Fibroblast of lung (primary cell): Measurements from ENCODE around the gene LKAAEAR1. TPM values are rescaled to one million over a fixed set of nuclear protein-coding genes. Genes with fewer than 3 reads are reported as not detected.

Source experiments
- DNase-seq, 2 donors: peaks; one replicate each; pipeline versions ENCODE4 v3.0.0 to v3.0.0-alpha.2; 2010; ENCODE audit warnings: low read depth in 2 of 2
- H2AFZ ChIP-seq: 2 replicates; pipeline ENCODE4 v1.5.1; 2012; ENCODE audit warnings: low read length, control low read depth, inconsistent platforms
- H3K27ac ChIP-seq: 2 replicates; pipeline ENCODE4 v1.5.1; 2011; ENCODE audit warnings: low read length, control low read depth; ENCODE audit not compliant: insufficient read depth
- H3K27me3 ChIP-seq: 2 replicates; pipeline ENCODE4 v1.5.1; 2011; ENCODE audit warnings: mild to moderate bottlenecking, low read length; ENCODE audit not compliant: control insufficient read depth, insufficient read depth
- H3K36me3 ChIP-seq: 2 replicates; pipeline ENCODE4 v1.5.1; 2011; ENCODE audit warnings: low read length; ENCODE audit not compliant: control insufficient read depth, insufficient read depth
- H3K4me1 ChIP-seq: 2 replicates; pipeline ENCODE4 v1.5.1; 2011; ENCODE audit warnings: low read length; ENCODE audit not compliant: control insufficient read depth, insufficient read depth; ENCODE audit errors: extremely low read depth
- H3K4me2 ChIP-seq: 2 replicates; pipeline ENCODE4 v1.5.1; 2011; ENCODE audit warnings: low read length, control low read depth; ENCODE audit not compliant: insufficient read depth; ENCODE audit errors: extremely low read depth
- H3K4me3 ChIP-seq, 4 experiments: fragments of 200-600 bp in 1 of 4; sonication (generic) in 1 of 4; replicated peaks in 1 of 4; 2 replicates each; pipeline ENCODE4 v1.5.1; 2011 to 2016; ENCODE audit warnings: low read length in 4 of 4, low read depth in 3 of 4, mild to moderate bottlenecking in 3 of 4, control low read depth in 2 of 4, inconsistent platforms in 1 of 4, mixed read lengths in 1 of 4; ENCODE audit not compliant: insufficient read depth in 1 of 4; ENCODE audit errors: control extremely low read depth in 1 of 4
- H3K79me2 ChIP-seq: 2 replicates; pipeline ENCODE4 v1.5.1; 2012; ENCODE audit warnings: mild to moderate bottlenecking, low read length, inconsistent platforms; ENCODE audit not compliant: control insufficient read depth, insufficient read depth
- H3K9ac ChIP-seq: 2 replicates; pipeline ENCODE4 v1.5.1; 2011; ENCODE audit warnings: mild to moderate bottlenecking, low read length, control low read depth; ENCODE audit not compliant: insufficient read depth
- H3K9me3 ChIP-seq: 2 replicates; pipeline ENCODE4 v1.5.1; 2012; ENCODE audit warnings: low read depth, low read length; ENCODE audit not compliant: control insufficient read depth, insufficient read depth
- H4K20me1 ChIP-seq: 2 replicates; pipeline ENCODE4 v1.5.1; 2011; ENCODE audit warnings: low read length; ENCODE audit not compliant: control insufficient read depth, insufficient read depth; ENCODE audit errors: extremely low read depth
- EZH2 ChIP-seq: IDR thresholded peaks from 2 replicates; pipeline ENCODE4 v1.5.1; 2012; ENCODE audit warnings: low read length, control low read depth, mild to moderate bottlenecking; ENCODE audit errors: missing control alignments
- polyA plus RNA-seq, 2 donors: library from polyadenylated mRNA; depleted of rRNA in 1 of 2; stranded (reverse) in 1 of 2; unstranded in 1 of 2; fragments of >200 nt; gene quantifications; 2 replicates each; pipeline ENCODE4 v1.2.1, GENCODE V29; 2011 to 2012; ENCODE audit warnings: missing spikeins in 1 of 2
- total RNA-seq: library from RNA; depleted of rRNA; stranded (reverse); fragments of >200 nt; gene quantifications from 2 replicates; pipeline ENCODE4 v1.2.1, GENCODE V29; 2014
- TF ChIP-seq, protein P1 (sequence below), 2 donors: IDR thresholded peaks in 1 of 2; conservative IDR thresholded peaks in 1 of 2; 1 replicate in 1 of 2; 2 replicates in 1 of 2; pipeline ENCODE4 v1.5.1; 2011 to 2012; ENCODE audit warnings: low read length in 2 of 2, control low read depth in 1 of 2, inconsistent platforms in 1 of 2, low read depth in 1 of 2, mild to moderate bottlenecking in 1 of 2

LKAAEAR1 gene
- total and polyA plus RNA-seq, 2 donors (not counting 1 experiment from before 2014, with no cell fraction given) = not detected

DNA sequence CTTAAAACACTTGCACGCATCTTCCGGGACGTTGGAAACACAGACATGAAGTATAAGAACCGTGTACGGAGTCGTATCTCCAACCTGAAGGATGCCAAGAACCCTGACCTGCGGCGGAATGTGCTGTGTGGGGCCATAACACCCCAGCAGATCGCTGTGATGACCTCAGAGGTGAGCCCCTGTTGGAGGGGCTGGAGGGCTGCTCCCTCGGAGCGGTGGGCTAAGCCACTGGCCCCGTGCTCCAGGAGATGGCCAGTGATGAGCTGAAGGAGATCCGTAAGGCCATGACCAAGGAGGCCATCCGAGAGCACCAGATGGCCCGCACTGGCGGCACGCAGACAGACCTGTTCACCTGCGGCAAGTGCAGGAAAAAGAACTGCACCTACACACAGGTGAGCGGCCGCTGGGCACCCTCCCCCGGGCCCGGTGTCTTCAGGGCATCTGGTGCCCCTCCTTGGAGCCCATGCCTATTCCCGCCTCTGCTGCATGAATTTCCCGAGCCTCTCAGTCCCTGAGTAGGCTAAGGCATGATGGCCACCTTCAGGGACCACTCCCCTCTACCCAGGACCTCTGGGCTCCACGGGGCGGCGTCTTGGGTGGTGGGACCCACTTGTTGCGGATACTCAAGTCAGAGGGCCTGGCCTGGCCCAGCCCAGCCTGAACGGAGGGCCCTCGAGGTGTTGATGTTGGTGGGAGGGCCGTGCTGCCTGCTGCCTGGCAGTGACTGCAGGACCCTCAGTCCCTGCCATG lies 13.8 kb downstream of the LKAAEAR1 start:
- no peak for DNase-seq
- TF ChIP-seq, protein P1, sequence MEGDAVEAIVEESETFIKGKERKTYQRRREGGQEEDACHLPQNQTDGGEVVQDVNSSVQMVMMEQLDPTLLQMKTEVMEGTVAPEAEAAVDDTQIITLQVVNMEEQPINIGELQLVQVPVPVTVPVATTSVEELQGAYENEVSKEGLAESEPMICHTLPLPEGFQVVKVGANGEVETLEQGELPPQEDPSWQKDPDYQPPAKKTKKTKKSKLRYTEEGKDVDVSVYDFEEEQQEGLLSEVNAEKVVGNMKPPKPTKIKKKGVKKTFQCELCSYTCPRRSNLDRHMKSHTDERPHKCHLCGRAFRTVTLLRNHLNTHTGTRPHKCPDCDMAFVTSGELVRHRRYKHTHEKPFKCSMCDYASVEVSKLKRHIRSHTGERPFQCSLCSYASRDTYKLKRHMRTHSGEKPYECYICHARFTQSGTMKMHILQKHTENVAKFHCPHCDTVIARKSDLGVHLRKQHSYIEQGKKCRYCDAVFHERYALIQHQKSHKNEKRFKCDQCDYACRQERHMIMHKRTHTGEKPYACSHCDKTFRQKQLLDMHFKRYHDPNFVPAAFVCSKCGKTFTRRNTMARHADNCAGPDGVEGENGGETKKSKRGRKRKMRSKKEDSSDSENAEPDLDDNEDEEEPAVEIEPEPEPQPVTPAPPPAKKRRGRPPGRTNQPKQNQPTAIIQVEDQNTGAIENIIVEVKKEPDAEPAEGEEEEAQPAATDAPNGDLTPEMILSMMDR (conservative IDR thresholded peaks at IDR 0.05 in 1 of 2, IDR thresholded peaks at IDR 0.05 in 1 of 2; ENCODE audit: low read depth in 1 of 2, low read length in 2 of 2) = no peak
- no peak for TF ChIP-seq EZH2
- H3K4me1 ChIP-seq = peaks cover 8% of the 10 kb centered on the region
- H3K9ac ChIP-seq = no peak overlapping the region
- no peaks in the 10 kb centered on the region for H3K9me3 ChIP-seq
- no peak overlapping the region for H2AFZ ChIP-seq
- H3K4me3 ChIP-seq = no peak overlapping the region
- H3K79me2 ChIP-seq = no peaks in the 10 kb centered on the region
- no peak overlapping the region for H3K27ac ChIP-seq
- peaks cover 1% of the 10 kb centered on the region for H3K36me3 ChIP-seq
- no peaks in the 10 kb centered on the region for H4K20me1 ChIP-seq
- H3K4me2 ChIP-seq = no peak overlapping the region
- no peaks in the 10 kb centered on the region for H3K27me3 ChIP-seq

DNA sequence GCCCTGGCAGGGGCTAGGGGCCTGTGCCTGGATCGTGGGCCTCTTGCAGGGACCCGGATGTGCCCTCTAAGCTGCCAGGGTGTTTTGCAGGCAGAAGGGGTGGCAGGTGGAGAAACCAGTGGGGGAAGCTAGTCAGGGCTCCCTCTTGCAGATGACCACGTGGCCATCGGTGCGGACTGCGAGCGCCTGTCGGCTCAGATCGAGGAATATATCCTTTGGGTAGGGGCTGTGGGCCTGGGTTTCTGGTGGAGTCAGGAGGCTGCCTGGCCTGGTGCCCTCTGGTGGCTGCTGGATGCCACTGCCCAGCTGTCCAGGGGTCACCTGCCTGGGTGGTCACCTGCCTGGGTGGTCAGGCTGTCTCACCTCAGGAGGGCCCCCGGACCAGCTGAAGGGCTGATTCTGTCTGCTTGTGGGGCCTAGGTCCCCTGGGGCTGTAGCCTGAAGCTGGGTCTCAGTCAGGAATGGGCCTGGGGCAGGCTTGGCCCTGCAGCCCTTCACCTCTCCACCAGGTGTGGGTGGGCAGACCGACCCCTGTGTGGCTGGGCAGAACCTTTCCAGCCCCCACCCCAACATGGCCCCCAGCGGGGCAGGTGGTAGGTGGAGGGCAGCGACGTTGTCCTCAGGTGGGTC lies 14.5 kb downstream of the LKAAEAR1 start:
- H2AFZ ChIP-seq = no peak overlapping the region
- H3K9ac ChIP-seq = no peak overlapping the region
- H3K4me3 ChIP-seq = no peak overlapping the region
- no peaks in the 10 kb centered on the region for H3K9me3 ChIP-seq
- no peaks in the 10 kb centered on the region for H3K27me3 ChIP-seq
- H3K79me2 ChIP-seq = no peaks in the 10 kb centered on the region
- no peak overlapping the region for H3K27ac ChIP-seq
- no peak for TF ChIP-seq EZH2
- TF ChIP-seq, protein P1 (conservative IDR thresholded peaks at IDR 0.05 in 1 of 2, IDR thresholded peaks at IDR 0.05 in 1 of 2; ENCODE audit: low read depth in 1 of 2, low read length in 2 of 2) = peak; percentile 44 to 71
- H3K36me3 ChIP-seq = peaks cover 1% of the 10 kb centered on the region
- H3K4me2 ChIP-seq = no peak overlapping the region
- H4K20me1 ChIP-seq = no peaks in the 10 kb centered on the region
- DNase-seq = no peak
- peaks cover 8% of the 10 kb centered on the region for H3K4me1 ChIP-seq

DNA sequence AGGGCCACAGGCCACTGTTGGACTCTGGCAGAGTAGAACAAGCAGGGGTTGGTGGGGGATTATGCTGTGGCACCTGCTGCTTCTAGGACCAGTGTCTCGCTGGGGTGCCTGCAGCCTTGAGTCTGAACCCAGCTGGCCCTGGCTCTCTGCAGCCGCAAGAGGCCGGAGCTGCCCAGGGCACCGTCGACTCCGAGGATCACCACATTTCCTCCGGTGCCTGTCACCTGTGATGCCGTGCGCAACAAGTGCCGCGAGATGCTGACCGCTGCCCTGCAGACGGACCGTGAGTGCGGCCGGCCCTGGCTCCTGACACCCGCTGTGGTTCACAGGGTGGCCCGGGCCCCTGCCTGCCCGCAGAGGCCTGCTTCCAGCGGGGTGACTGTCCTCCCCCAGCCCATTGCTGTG lies 15.0 kb downstream of the LKAAEAR1 start:
- no peak overlapping the region for H3K9ac ChIP-seq
- no peaks in the 10 kb centered on the region for H3K79me2 ChIP-seq
- H3K4me3 ChIP-seq = no peak overlapping the region
- H3K4me2 ChIP-seq = no peak overlapping the region
- H3K27me3 ChIP-seq = no peaks in the 10 kb centered on the region
- no peaks in the 10 kb centered on the region for H3K9me3 ChIP-seq
- H3K4me1 ChIP-seq = peaks cover 14% of the 10 kb centered on the region
- TF ChIP-seq, protein P1 (conservative IDR thresholded peaks at IDR 0.05 in 1 of 2, IDR thresholded peaks at IDR 0.05 in 1 of 2; ENCODE audit: low read depth in 1 of 2, low read length in 2 of 2) = no peak
- TF ChIP-seq EZH2 = no peak
- no peak overlapping the region for H2AFZ ChIP-seq
- H3K36me3 ChIP-seq = peaks cover 1% of the 10 kb centered on the region
- DNase-seq = no peak
- H3K27ac ChIP-seq = no peak overlapping the region
- H4K20me1 ChIP-seq = no peaks in the 10 kb centered on the region
